Measurements from ENCODE around the gene NACA. TPM values are rescaled to one million over a fixed set of nuclear protein-coding genes. Genes with fewer than 3 reads are reported as not detected.

Gene NACA
- total RNA-seq, 2 donors from 2014 or later: 322 to 563 TPM

Other genes starting within 250 kb of the NACA start
- gene GLS2, start 237.1 kb downstream of the NACA start, total RNA-seq: under 1 TPM in 1 of 2 donors, not detected in 1; 0.17 TPM
- gene RBMS2, start 203.5 kb downstream of the NACA start, total RNA-seq: 1 to 10 TPM; 1.5 to 2.9 TPM
- gene BAZ2A, start 95.0 kb downstream of the NACA start, total RNA-seq: 100 to 1,000 TPM; 140 to 153 TPM
- gene ATP5F1B, start 79.3 kb downstream of the NACA start, total RNA-seq: 100 to 1,000 TPM; 663 to 739 TPM
- gene PTGES3, start 37.0 kb downstream of the NACA start, total RNA-seq: 100 to 1,000 TPM; 201 to 270 TPM
- gene PRIM1, start 27.0 kb upstream of the NACA start, total RNA-seq: 10 to 100 TPM; 33.2 to 43.5 TPM
- 1 to 10 TPM; 1.0 to 2.7 TPM for gene HSD17B6, start 38.0 kb upstream of the NACA start, total RNA-seq
- not detected for gene SDR9C7, start 209.1 kb upstream of the NACA start, total RNA-seq
- under 1 TPM; 0.52 to 0.78 TPM for gene RDH16, start 232.3 kb upstream of the NACA start, total RNA-seq

Data from natural killer cell treated with Interleukin-12 subunit alpha and Interleukin-12 subunit beta and Interleukin-15 and Interleukin-18, amount 100 ng/mL, for 72 hours (primary cell).